ENCODE data around the gene CD5L.

- TF ChIP-seq CTCF (conservative IDR thresholded peaks at IDR 0.05; ENCODE audit: low read length) (no peak), EZH2phosphoT487 (IDR thresholded peaks at IDR 0.05; ENCODE audit: borderline replicate concordance) (no peak)
Measured at GRCh38 chr1:157849229-157849875, 7.7 kb upstream of the CD5L start.

Measured in Loucy (cell line).